HAP-1 (cell line): Measurements from ENCODE around the gene NISCH.
A peak's percentile ranks its signal among the peaks of the same experiment; 100 is the strongest.

Experiments used
- DNase-seq, 2 experiments: peaks; one replicate each; pipeline ENCODE4 v3.0.0-alpha.2; 2016 to 2020; ENCODE audit warnings: low spot score in 2 of 2
- H3K27me3 ChIP-seq: fragments of 250-450 bp; sonication (Bioruptor Pico); 2 replicates; pipeline ENCODE4 v1.5.1; 2020; ENCODE audit warnings: low read depth, mild to moderate bottlenecking, moderate library complexity
- H3K36me3 ChIP-seq: fragments of 250-450 bp; sonication (Bioruptor Pico); replicated peaks from 2 replicates; pipeline ENCODE4 v1.5.1; 2020; ENCODE audit warnings: mild to moderate bottlenecking
- H3K4me1 ChIP-seq: fragments of 250-450 bp; sonication (Bioruptor Pico); 2 replicates; pipeline ENCODE4 v1.5.1; 2020; ENCODE audit warnings: mild to moderate bottlenecking
- H3K4me3 ChIP-seq: fragments of 250-450 bp; sonication (Bioruptor Pico); 2 replicates; pipeline ENCODE4 v1.5.1; 2020; ENCODE audit warnings: mild to moderate bottlenecking, moderate library complexity
- H3K9me3 ChIP-seq: fragments of 250-450 bp; sonication (Bioruptor Pico); 2 replicates; pipeline ENCODE4 v1.5.1; 2020; ENCODE audit warnings: mild to moderate bottlenecking, moderate library complexity
- in situ Hi-C: fragments of 300-500 bp; cut with MboI; formaldehyde crosslinking; loops from 3 replicates; pipeline ENCODE4 v1.14.3; 2020; ENCODE audit warnings: low sequenced_read_pairs, inconsistent platforms, mixed read lengths

The NISCH gene

GRCh38 chr3:52458770-52459545 lies 3.6 kb downstream of the NISCH start:
- Histone ChIP-seq H3K4me3 (no peak overlapping the region), H3K4me1 (peaks cover 8% of the 10 kb centered on the region), H3K9me3 (no peaks in the 10 kb centered on the region), H3K27me3 (no peaks in the 10 kb centered on the region), H3K36me3 (peaks cover 61% of the 10 kb centered on the region)
- in situ Hi-C loops, result no loop called here
- DNase-seq, result no peak

GRCh38 chr3:52461874-52462273 lies 6.5 kb downstream of the NISCH start:
- in situ Hi-C loops, result no loop called here
- Histone ChIP-seq H3K27me3 (no peaks in the 10 kb centered on the region), H3K9me3 (no peaks in the 10 kb centered on the region), H3K4me3 (no peak overlapping the region), H3K4me1 (peaks cover 1% of the 10 kb centered on the region), H3K36me3 (peaks cover 75% of the 10 kb centered on the region)
- DNase-seq, result no peak

GRCh38 chr3:52463416-52463815 lies 8.0 kb downstream of the NISCH start:
- DNase-seq, result no peak
- Histone ChIP-seq H3K4me3 (no peak overlapping the region), H3K27me3 (no peaks in the 10 kb centered on the region), H3K9me3 (no peaks in the 10 kb centered on the region), H3K4me1 (no peaks in the 10 kb centered on the region), H3K36me3 (peaks cover 73% of the 10 kb centered on the region)
- in situ Hi-C loops, result no loop called here

GRCh38 chr3:52468336-52468735 lies 12.9 kb downstream of the NISCH start:
- peaks cover 61% of the 10 kb centered on the region for H3K36me3 ChIP-seq
- no peak for DNase-seq
- no peaks in the 10 kb centered on the region for H3K4me1 ChIP-seq
- H3K9me3 ChIP-seq, result no peaks in the 10 kb centered on the region
- in situ Hi-C loops, result no loop called here
- no peaks in the 10 kb centered on the region for H3K27me3 ChIP-seq
- no peak overlapping the region for H3K4me3 ChIP-seq

DNA sequence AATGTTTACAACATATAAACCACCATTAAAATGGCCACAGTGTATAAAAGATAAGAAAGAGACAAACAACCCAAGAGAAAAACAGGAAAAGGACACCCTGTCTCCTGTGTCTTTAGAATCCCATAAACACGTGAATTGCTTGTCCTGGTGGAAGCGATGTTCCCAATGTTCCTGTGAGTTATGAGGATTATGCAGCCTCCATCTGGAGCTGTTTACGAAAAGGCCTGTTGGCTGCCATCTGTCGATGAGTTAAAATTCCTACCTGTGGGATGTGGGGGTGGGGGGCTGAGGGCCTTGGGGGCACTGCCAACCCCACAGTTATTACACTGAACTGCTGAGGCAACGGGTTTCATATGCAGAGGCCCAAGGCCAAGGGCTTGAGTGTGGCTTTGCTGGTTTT lies 13.6 kb downstream of the NISCH start:
- DNase-seq, result no peak
- in situ Hi-C loops, result no loop called here
- H3K27me3 ChIP-seq, result no peaks in the 10 kb centered on the region
- H3K4me1 ChIP-seq, result no peaks in the 10 kb centered on the region
- H3K4me3 ChIP-seq, result no peak overlapping the region
- H3K36me3 ChIP-seq, result peaks cover 64% of the 10 kb centered on the region
- no peaks in the 10 kb centered on the region for H3K9me3 ChIP-seq

DNA sequence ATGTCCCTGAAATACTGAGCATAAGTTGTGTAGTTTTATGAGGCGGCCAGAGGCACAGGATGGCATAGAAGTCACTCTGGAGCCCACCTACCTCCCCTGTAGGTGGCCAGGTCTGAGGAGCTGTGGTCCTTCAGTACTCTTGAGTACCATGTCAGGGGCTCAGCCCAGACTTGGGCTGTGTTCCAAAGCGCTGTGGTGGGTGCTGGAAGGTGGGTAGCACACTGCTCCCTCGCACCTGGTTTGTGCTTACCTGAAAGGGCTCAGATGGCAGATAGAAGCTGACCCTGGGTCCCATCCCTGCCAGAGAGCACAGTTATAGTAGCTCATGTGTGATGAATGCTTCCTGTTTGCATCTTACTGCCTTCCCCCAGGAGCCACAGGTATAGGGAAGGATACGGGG lies 15.5 kb downstream of the NISCH start:
- Histone ChIP-seq H3K9me3 (no peaks in the 10 kb centered on the region), H3K27me3 (no peaks in the 10 kb centered on the region), H3K4me3 (no peak overlapping the region), H3K36me3 (peaks cover 68% of the 10 kb centered on the region), H3K4me1 (no peaks in the 10 kb centered on the region)
- no peak for DNase-seq
- in situ Hi-C loops, result no loop called here

DNA sequence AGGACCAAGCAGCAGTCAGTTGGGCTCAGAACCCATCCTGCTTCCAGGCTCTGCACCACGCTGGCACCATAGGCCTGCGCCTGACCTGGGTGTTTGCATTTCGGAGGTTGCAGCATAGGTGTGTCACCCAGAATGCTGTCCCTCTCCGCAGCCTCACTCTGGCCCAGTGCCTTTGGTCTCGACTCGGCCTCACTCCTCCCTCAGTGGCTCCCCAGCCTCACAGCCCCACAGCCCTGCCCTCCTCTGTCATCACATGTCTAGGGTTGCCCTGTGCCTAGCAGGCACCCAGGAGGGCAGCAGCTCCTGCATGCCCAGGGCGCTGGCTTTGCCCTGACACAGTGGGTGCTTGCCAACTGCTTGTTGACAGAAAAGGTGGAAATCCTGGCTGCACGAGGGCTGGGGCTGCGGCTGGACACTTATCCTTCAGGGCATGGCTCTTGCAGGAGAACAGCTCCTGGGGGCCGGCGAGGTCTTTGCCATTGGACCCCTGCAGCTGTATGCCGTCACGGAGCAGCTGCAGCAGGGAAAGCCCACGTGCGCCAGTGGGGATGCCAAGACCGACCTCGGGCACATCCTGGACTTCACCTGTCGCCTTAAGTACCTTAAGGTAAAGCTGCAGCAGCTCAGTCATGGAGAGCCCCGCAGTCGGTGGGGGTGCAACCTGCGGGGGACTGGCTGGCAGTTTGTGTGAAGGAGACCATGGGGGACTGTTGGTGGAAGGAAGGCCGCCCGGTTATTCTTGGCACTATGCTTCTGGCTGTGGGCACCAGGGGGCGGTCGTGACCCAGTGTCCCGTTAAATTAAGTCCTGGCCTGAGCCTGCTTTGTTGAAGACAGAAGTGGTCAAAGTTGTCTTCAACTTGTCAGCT lies 16.2 kb downstream of the NISCH start:
- no peaks in the 10 kb centered on the region for H3K27me3 ChIP-seq
- peaks cover 74% of the 10 kb centered on the region for H3K36me3 ChIP-seq
- no peaks in the 10 kb centered on the region for H3K4me1 ChIP-seq
- peak; percentile 24 to 71 for DNase-seq
- H3K4me3 ChIP-seq, result no peak overlapping the region
- no peaks in the 10 kb centered on the region for H3K9me3 ChIP-seq
- in situ Hi-C loops, result no loop called here

- H3K4me3 ChIP-seq, result no peak overlapping the region
- DNase-seq, result no peak
- no peaks in the 10 kb centered on the region for H3K9me3 ChIP-seq
- in situ Hi-C loops, result no loop called here
- H3K36me3 ChIP-seq, result peaks cover 79% of the 10 kb centered on the region
- no peaks in the 10 kb centered on the region for H3K4me1 ChIP-seq
- H3K27me3 ChIP-seq, result no peaks in the 10 kb centered on the region
These were observed 17.0 kb downstream of the NISCH start for GRCh38 chr3:52472239-52473000.

GRCh38 chr3:52473026-52473425 lies 17.6 kb downstream of the NISCH start:
- DNase-seq, result no peak
- Histone ChIP-seq H3K36me3 (peaks cover 79% of the 10 kb centered on the region), H3K4me3 (no peak overlapping the region), H3K4me1 (no peaks in the 10 kb centered on the region), H3K27me3 (no peaks in the 10 kb centered on the region), H3K9me3 (no peaks in the 10 kb centered on the region)
- in situ Hi-C loops, result no loop called here

GRCh38 chr3:52477076-52477795 lies 21.8 kb downstream of the NISCH start:
- DNase-seq, result no peak
- in situ Hi-C loops, result no loop called here
- no peak overlapping the region for H3K4me3 ChIP-seq
- no peaks in the 10 kb centered on the region for H3K4me1 ChIP-seq
- H3K9me3 ChIP-seq, result no peaks in the 10 kb centered on the region
- no peaks in the 10 kb centered on the region for H3K27me3 ChIP-seq
- peaks cover 98% of the 10 kb centered on the region for H3K36me3 ChIP-seq

DNA sequence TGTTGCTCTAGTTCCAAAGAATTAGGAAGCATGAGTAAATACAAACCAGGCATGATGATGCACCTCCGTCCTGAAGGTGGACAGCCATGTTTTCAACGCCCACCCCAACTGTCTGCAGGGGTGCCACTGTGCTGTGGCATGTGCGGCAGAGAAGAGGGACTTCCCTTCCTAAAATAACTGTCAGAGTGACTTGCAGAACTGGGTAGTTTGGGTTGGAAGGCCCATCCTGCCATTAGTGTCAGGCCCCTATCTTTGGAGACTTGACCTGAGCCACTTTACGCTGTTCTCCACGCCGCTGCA lies 22.3 kb downstream of the NISCH start:
- no peaks in the 10 kb centered on the region for H3K9me3 ChIP-seq
- no peaks in the 10 kb centered on the region for H3K27me3 ChIP-seq
- no peaks in the 10 kb centered on the region for H3K4me1 ChIP-seq
- DNase-seq, result no peak
- in situ Hi-C loops, result no loop called here
- H3K36me3 ChIP-seq, result peaks cover 98% of the 10 kb centered on the region
- no peak overlapping the region for H3K4me3 ChIP-seq

- no peaks in the 10 kb centered on the region for H3K9me3 ChIP-seq
- H3K4me3 ChIP-seq, result no peak overlapping the region
- peaks cover 86% of the 10 kb centered on the region for H3K36me3 ChIP-seq
- no peaks in the 10 kb centered on the region for H3K27me3 ChIP-seq
- DNase-seq, result no peak
- no peaks in the 10 kb centered on the region for H3K4me1 ChIP-seq
- in situ Hi-C loops, result no loop called here
These were observed 23.9 kb downstream of the NISCH start for GRCh38 chr3:52479037-52479876.
